Breast epithelium (tissue), 4 donors: ENCODE results near the gene CFD. TPM values are rescaled to one million over a fixed set of nuclear protein-coding genes. Genes with fewer than 3 reads are reported as not detected.
A peak's percentile ranks its signal among the peaks of the same experiment; 100 is the strongest.

Source experiments
- DNase-seq, 2 donors: peaks; one replicate each; pipeline ENCODE4 v3.0.0-alpha.2; 2019; ENCODE audit warnings: low spot score in 2 of 2
- H3K27ac ChIP-seq, 2 donors: fragments of 200-600 bp; sonication (generic) in 1 of 2; one replicate each; pipeline ENCODE4 v1.5.1; 2016 to 2019; ENCODE audit warnings: mild to moderate bottlenecking in 1 of 2
- H3K27me3 ChIP-seq, 2 donors: fragments of 200-600 bp; sonication (generic) in 1 of 2; one replicate each; pipeline versions ENCODE4 v1.5.1 to v1.6.0; 2017 to 2019; ENCODE audit warnings: control low read depth in 1 of 2, mild to moderate bottlenecking in 1 of 2
- H3K36me3 ChIP-seq: fragments of 200-600 bp; one replicate; pipeline ENCODE4 v1.5.1; 2019
- H3K4me1 ChIP-seq, 2 donors: fragments of 200-600 bp; sonication (generic); one replicate each; pipeline ENCODE4 v1.5.1; 2016 to 2019; ENCODE audit warnings: control low read depth in 1 of 2
- H3K4me3 ChIP-seq, 3 donors: fragments of 200-600 bp; sonication (generic); 1 replicate in 2 of 3; 2 replicates in 1 of 3; pipeline ENCODE4 v1.5.1; 2016 to 2019; ENCODE audit warnings: mild to moderate bottlenecking in 3 of 3, moderate library complexity in 2 of 3
- H3K9me3 ChIP-seq, 2 donors: fragments of 200-600 bp; sonication (generic) in 1 of 2; one replicate each; pipeline ENCODE4 v1.5.1; 2016 to 2019; ENCODE audit warnings: control low read depth in 1 of 2
- POLR2A ChIP-seq: fragments of 450-650 bp; IDR thresholded peaks from one replicate; pipeline ENCODE4 v1.6.1; 2016; ENCODE audit warnings: antibody characterized with exemption, mild to moderate bottlenecking, moderate library complexity
- POLR2AphosphoS5 ChIP-seq, 3 donors: sonication (generic); formaldehyde crosslinking; IDR thresholded peaks; one replicate each; pipeline ENCODE4 v1.6.1; 2017; ENCODE audit warnings: antibody characterized with exemption in 3 of 3
- intact Hi-C: fragments of 100-400 bp; cut with DNase I; formaldehyde crosslinking; loops from one replicate; pipeline ENCODE4 v1.15.1; 2023; ENCODE audit warnings: low total_unique reads
- total RNA-seq, 3 donors: library from RNA; depleted of rRNA; stranded (reverse); fragments of >200 nt; gene quantifications; one replicate each; pipeline ENCODE4 v1.1.0, GENCODE V29; 2016
- TF ChIP-seq, protein P1 (sequence below), 3 donors: fragments of 450-650 bp; IDR thresholded peaks; one replicate each; pipeline ENCODE4 v1.5.1; 2016 to 2017; ENCODE audit warnings: antibody characterized with exemption in 3 of 3, mild to moderate bottlenecking in 3 of 3, moderate library complexity in 3 of 3

CFD gene
- total RNA-seq = 1,000 to 10,000 TPM in 1 of 3 donors, 100 to 1,000 TPM in 2; 345 to 6,770 (median 797) TPM

DNA sequence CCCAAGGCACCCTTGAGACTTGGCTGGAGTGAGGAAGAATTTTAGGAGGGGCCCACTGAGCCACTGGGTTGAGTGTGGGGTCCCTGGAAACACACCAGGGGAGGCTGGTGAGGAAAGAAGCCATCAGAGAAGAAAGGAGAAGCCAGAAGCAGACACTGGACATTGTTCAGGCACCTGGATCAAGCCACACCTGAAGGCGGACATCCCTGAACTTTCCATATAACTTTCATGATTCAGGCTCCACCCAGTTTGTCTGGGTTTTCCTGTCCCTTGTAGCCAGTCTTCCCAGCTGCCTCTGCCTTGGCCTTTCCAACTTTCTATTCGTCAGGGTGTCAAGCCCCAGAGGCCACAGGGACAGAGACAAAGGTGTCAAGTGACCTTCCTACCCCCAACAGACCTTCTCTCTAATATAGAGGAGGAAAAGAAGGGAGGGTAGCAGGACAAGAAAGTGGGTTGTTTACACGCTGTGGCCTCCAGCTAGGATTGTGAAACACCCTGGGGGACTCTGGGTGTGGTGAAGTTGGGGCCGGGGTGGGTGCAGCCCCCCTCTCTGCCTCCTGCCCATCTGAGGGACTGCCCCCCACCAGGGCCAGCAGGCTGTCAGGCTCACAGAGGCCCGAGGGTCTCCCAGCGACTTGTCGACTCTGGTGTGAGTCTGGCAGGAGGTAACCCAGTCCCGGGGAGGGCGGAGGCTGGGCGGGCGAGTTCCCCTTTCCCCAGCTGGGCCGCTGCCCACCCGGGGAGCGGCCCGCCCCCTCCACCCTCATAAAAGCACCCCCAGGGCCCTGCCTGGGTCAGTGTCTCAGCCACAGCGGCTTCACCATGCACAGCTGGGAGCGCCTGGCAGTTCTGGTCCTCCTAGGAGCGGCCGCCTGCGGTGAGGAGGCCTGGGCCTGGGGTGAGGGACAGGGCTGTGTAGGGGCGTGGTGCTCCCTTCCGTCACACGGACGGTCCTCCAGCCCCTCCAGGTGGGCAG, at the start of gene CFD:
Gene CFD, plus strand, starts transcription at position 797 of the 976 bp plus-strand sequence. Its CDS starts 26 bp downstream, at position 823.
- no peaks in the 10 kb centered on the region for H3K36me3 ChIP-seq
- intact Hi-C loops = loop anchor here (5.0 kb wide), 2 partner anchors 58 to 123 kb away; partner anchors contain the start of genes KISS1R and WDR18
- peak within 1 kb of the TSS; percentile 49 to 77 (median 52) for H3K4me3 ChIP-seq
- H3K9me3 ChIP-seq = no peaks in the 10 kb centered on the region
- TF ChIP-seq, protein P1, sequence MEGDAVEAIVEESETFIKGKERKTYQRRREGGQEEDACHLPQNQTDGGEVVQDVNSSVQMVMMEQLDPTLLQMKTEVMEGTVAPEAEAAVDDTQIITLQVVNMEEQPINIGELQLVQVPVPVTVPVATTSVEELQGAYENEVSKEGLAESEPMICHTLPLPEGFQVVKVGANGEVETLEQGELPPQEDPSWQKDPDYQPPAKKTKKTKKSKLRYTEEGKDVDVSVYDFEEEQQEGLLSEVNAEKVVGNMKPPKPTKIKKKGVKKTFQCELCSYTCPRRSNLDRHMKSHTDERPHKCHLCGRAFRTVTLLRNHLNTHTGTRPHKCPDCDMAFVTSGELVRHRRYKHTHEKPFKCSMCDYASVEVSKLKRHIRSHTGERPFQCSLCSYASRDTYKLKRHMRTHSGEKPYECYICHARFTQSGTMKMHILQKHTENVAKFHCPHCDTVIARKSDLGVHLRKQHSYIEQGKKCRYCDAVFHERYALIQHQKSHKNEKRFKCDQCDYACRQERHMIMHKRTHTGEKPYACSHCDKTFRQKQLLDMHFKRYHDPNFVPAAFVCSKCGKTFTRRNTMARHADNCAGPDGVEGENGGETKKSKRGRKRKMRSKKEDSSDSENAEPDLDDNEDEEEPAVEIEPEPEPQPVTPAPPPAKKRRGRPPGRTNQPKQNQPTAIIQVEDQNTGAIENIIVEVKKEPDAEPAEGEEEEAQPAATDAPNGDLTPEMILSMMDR (IDR thresholded peaks at IDR 0.05) = no peak
- peak in 2 of 3 donors; percentile 38 to 65 for TF ChIP-seq POLR2AphosphoS5 (IDR thresholded peaks at IDR 0.05)
- no peak for TF ChIP-seq POLR2A
- H3K27ac ChIP-seq = peak within 1 kb of the TSS; percentile 60 to 75
- no peak for DNase-seq
- H3K27me3 ChIP-seq = peaks cover 0 to 3% of the 10 kb centered on the region in 2 donors
- peaks cover 6 to 10% of the 10 kb centered on the region in 2 donors for H3K4me1 ChIP-seq

DNA sequence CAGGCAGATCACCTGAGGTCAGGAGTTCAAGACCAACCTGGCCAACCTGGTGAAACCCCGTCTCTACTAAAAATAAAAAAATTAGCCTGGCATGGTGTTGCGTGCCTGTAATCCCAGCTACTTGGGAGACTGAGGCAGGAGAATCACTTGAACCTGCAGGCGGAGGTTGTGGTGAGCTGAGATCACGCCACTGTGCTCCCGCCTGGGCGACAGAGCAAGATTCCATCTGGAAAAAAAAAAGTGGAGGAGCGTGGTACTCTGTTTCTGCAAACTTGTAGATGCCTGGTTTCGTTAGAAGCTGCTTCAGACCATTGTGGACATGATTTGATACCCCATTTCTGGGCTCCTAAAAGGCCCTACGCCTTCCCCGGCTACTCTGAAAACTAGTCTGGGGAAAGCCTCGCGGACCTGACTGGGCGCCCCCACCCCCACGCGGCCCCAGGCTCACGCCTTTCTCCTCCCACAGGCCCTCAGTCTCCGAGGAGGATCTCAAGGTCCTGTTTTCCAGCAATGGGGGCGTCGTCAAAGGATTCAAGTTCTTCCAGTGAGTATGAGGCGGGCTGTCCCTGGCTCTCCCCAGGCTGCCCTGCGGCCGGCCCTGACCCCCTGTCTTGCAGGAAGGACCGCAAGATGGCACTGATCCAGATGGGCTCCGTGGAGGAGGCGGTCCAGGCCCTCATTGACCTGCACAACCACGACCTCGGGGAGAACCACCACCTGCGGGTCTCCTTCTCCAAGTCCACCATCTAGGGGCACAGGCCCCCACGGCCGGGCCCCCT, 49.2 kb upstream of the CFD start:
- Histone ChIP-seq H3K27me3 (no peaks in the 10 kb centered on the region), H3K4me3 (no peak overlapping the region), H3K27ac (no peak overlapping the region), H3K9me3 (no peaks in the 10 kb centered on the region), H3K4me1 (no peaks in the 10 kb centered on the region), H3K36me3 (peaks cover 22% of the 10 kb centered on the region)
- TF ChIP-seq, protein P1 (IDR thresholded peaks at IDR 0.05) = no peak
- no peak for TF ChIP-seq POLR2A
- no peak for TF ChIP-seq POLR2AphosphoS5 (IDR thresholded peaks at IDR 0.05)
- intact Hi-C loops = no loop called here
- DNase-seq = no peak

DNA sequence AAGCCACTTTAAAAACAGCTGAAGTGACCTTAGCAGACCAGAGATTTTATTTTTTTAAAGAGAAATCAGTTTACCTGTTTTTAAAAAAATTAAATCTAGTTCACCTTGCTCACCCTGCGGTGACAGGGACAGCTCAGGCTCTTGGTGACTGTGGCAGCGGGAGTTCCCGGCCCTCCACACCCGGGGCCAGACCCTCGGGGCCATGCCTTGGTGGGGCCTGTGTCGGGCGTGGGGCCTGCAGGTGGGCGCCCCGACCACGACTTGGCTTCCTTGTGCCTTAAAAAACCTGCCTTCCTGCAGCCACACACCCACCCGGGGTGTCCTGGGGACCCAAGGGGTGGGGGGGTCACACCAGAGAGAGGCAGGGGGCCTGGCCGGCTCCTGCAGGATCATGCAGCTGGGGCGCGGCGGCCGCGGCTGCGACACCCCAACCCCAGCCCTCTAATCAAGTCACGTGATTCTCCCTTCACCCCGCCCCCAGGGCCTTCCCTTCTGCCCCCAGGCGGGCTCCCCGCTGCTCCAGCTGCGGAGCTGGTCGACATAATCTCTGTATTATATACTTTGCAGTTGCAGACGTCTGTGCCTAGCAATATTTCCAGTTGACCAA, 48.5 kb upstream of the CFD start:
- TF ChIP-seq POLR2AphosphoS5 (IDR thresholded peaks at IDR 0.05) = no peak
- TF ChIP-seq, protein P1 (IDR thresholded peaks at IDR 0.05) = no peak
- no peak for TF ChIP-seq POLR2A
- intact Hi-C loops = no loop called here

DNA sequence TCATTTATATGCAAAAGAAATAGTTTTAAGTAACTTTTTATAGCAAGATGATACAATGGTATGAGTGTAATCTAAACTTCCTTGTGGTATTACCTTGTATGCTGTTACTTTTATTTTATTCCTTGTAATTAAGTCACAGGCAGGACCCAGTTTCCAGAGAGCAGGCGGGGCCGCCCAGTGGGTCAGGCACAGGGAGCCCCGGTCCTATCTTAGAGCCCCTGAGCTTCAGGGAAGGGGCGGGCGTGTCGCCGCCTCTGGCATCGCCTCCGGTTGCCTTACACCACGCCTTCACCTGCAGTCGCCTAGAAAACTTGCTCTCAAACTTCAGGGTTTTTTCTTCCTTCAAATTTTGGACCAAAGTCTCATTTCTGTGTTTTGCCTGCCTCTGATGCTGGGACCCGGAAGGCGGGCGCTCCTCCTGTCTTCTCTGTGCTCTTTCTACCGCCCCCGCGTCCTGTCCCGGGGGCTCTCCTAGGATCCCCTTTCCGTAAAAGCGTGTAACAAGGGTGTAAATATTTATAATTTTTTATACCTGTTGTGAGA, 47.9 kb upstream of the CFD start:
- no peak overlapping the region for H3K27ac ChIP-seq
- peaks cover 16% of the 10 kb centered on the region for H3K36me3 ChIP-seq
- H3K4me3 ChIP-seq = no peak overlapping the region
- H3K9me3 ChIP-seq = no peaks in the 10 kb centered on the region
- no peak for DNase-seq
- TF ChIP-seq POLR2AphosphoS5 (IDR thresholded peaks at IDR 0.05) (no peak), POLR2A (no peak)
- TF ChIP-seq, protein P1 (IDR thresholded peaks at IDR 0.05) = no peak
- H3K27me3 ChIP-seq = no peaks in the 10 kb centered on the region
- intact Hi-C loops = no loop called here
- no peaks in the 10 kb centered on the region for H3K4me1 ChIP-seq

More for the DNA sequence above, 48.5 kb upstream of the CFD start:
- H3K27ac ChIP-seq = peak overlapping the region in 1 of 2 donors; percentile 32
- no peaks in the 10 kb centered on the region for H3K9me3 ChIP-seq
- no peaks in the 10 kb centered on the region for H3K27me3 ChIP-seq
- peaks cover 16% of the 10 kb centered on the region for H3K36me3 ChIP-seq
- no peak for DNase-seq
- H3K4me3 ChIP-seq = no peak overlapping the region
- no peaks in the 10 kb centered on the region for H3K4me1 ChIP-seq
